Globus pallidus (tissue), 1 donor: ENCODE measurements around the gene TPGS2.
"Not testable (repeated sequence)": the region's sequence is repeated elsewhere in the genome, so short reads cannot be mapped to it uniquely, and the experiment has no call there.

ENCODE experiments used
- DNase-seq: peaks from one replicate; pipeline ENCODE4 v3.0.0-alpha.2; 2015; ENCODE audit warnings: low spot score

TPGS2 gene

GRCh38 chr18:36772241-36772723 lies 56.5 kb downstream of the TPGS2 start:
- DNase-seq, result no peak

GRCh38 chr18:36771245-36771644 lies 57.6 kb downstream of the TPGS2 start:
- DNase-seq, result no peak

GRCh38 chr18:36770315-36770946 lies 58.4 kb downstream of the TPGS2 start:
- no peak for DNase-seq

- DNase-seq, result no peak
Observed at GRCh38 chr18:36769611-36770314, 59.0 kb downstream of the TPGS2 start.

- no peak for DNase-seq
Observed at GRCh38 chr18:36769172-36769571, 59.6 kb downstream of the TPGS2 start.

- DNase-seq, result no peak
Observed at GRCh38 chr18:36766836-36767235, 62.0 kb downstream of the TPGS2 start.

GRCh38 chr18:36762965-36763364 lies 65.8 kb downstream of the TPGS2 start:
- DNase-seq, result not testable (repeated sequence)

GRCh38 chr18:36762074-36762473 lies 66.7 kb downstream of the TPGS2 start:
- DNase-seq, result no peak

GRCh38 chr18:36761186-36761698 lies 67.6 kb downstream of the TPGS2 start:
- no peak for DNase-seq

GRCh38 chr18:36760598-36760997 lies 68.2 kb downstream of the TPGS2 start:
- no peak for DNase-seq

GRCh38 chr18:36759167-36759776 lies 69.5 kb downstream of the TPGS2 start:
- DNase-seq, result no peak

GRCh38 chr18:36758623-36759022 lies 70.2 kb downstream of the TPGS2 start:
- no peak for DNase-seq

- DNase-seq, result no peak
Observed at GRCh38 chr18:36757991-36758390, 70.8 kb downstream of the TPGS2 start.

- DNase-seq, result peak; percentile 72
Observed at GRCh38 chr18:36757081-36757480, 71.7 kb downstream of the TPGS2 start.

GRCh38 chr18:36756242-36756641 lies 72.6 kb downstream of the TPGS2 start:
- DNase-seq, result no peak

- DNase-seq, result no peak
Observed at GRCh38 chr18:36752929-36753865, 75.6 kb downstream of the TPGS2 start.

GRCh38 chr18:36745219-36745975 lies 83.4 kb downstream of the TPGS2 start:
- no peak for DNase-seq

- no peak for DNase-seq
Observed at GRCh38 chr18:36744261-36744876, 84.4 kb downstream of the TPGS2 start.
